K562 (cell line): ENCODE data around the gene NUDT14. TPM values are rescaled to one million over a fixed set of nuclear protein-coding genes. Genes with fewer than 3 reads are reported as not detected.

ENCODE experiments used
- ATAC-seq: fragments of 200-7000 bp; cut with Tn5 transposase; 3 replicates; pipeline ENCODE4 v1.9.1; 2020; ENCODE audit warnings: moderate library complexity
- BruUV-seq: library from RNA; stranded (reverse); fragments of 400-500 nt; replicated peaks from 2 replicates; lab custom pipeline; 2021; lab: Mats Ljungman, UMichigan
- CTCF ChIA-PET: fragments of 300-600 bp; formaldehyde crosslinking; extraction: SDS; loops from one replicate; lab custom pipeline; 2021; ENCODE audit warnings: low intra/inter-chr PET ratio; lab: Yijun Ruan, JAX
- POLR2A ChIA-PET: fragments of 300-600, 350-650 bp; sonication (Branson Sonifier 250); formaldehyde crosslinking; extraction: SDS; loops from one replicate; lab custom pipeline; 2021; ENCODE audit warnings: antibody characterized with exemption, inconsistent platforms; lab: Yijun Ruan, JAX
- DNase-seq, 4 experiments: peaks; one replicate each; pipeline versions ENCODE4 v3.0.0 to v3.0.0-alpha.2; 2011 to 2018; ENCODE audit warnings: low spot score in 3 of 4, mixed read lengths in 3 of 4; ENCODE audit errors: extremely low read depth in 1 of 4
- FAIRE-seq: peaks from 2 replicates; lab custom pipeline; 2011; peaks lifted over from hg19 to GRCh38; lab: Jason Lieb, UNC
- H2AFZ ChIP-seq: 2 replicates; pipeline ENCODE4 v1.6.0; 2011; ENCODE audit warnings: low read depth, low read length, control low read depth, inconsistent platforms
- H3K27ac ChIP-seq: fragments of 200-600 bp; 3 replicates; pipeline ENCODE4 v1.8.0; 2011; ENCODE audit warnings: low read depth, mild to moderate bottlenecking, control low read depth, inconsistent platforms, low read length, moderate library complexity, mixed read lengths; ENCODE audit errors: extremely low read depth
- H3K27me3 ChIP-seq, 2 experiments: fragments of 300-600 bp in 1 of 2; 2 replicates in 1 of 2; 3 replicates in 1 of 2; pipeline versions ENCODE4 v1.6.0 to v1.8.0; 2011; ENCODE audit warnings: inconsistent platforms in 2 of 2, low read length in 2 of 2, mild to moderate bottlenecking in 1 of 2, mixed read lengths in 1 of 2, moderate library complexity in 1 of 2; ENCODE audit not compliant: control insufficient read depth in 2 of 2, insufficient read depth in 2 of 2
- H3K36me3 ChIP-seq: fragments of 300-600 bp; 3 replicates; pipeline ENCODE4 v1.8.0; 2011; ENCODE audit warnings: mild to moderate bottlenecking, low read length, inconsistent platforms; ENCODE audit not compliant: control insufficient read depth, insufficient read depth
- H3K4me1 ChIP-seq, 2 experiments: fragments of 200-600 bp in 1 of 2; replicated peaks in 1 of 2; 2 replicates in 1 of 2; 3 replicates in 1 of 2; pipeline versions ENCODE4 v1.5.1 to v1.8.0; 2011; ENCODE audit warnings: inconsistent platforms in 2 of 2, low read length in 2 of 2, mild to moderate bottlenecking in 1 of 2, mixed read lengths in 1 of 2, moderate library complexity in 1 of 2; ENCODE audit not compliant: control insufficient read depth in 2 of 2, insufficient read depth in 2 of 2
- H3K4me2 ChIP-seq: 2 replicates; pipeline ENCODE4 v1.6.1; 2011; ENCODE audit warnings: low read length, control low read depth, inconsistent platforms, mixed read lengths; ENCODE audit not compliant: insufficient read depth
- H3K4me3 ChIP-seq: fragments of 200-600 bp; sonication (generic), shearing (Covaris generic); 2 replicates; pipeline ENCODE4 v1.5.1; 2016; ENCODE audit warnings: control low read depth, inconsistent platforms
- H3K79me2 ChIP-seq: fragments of 200-600 bp; 3 replicates; pipeline ENCODE4 v1.8.0; 2011; ENCODE audit warnings: low read length, inconsistent platforms; ENCODE audit not compliant: control insufficient read depth, insufficient read depth
- H3K9ac ChIP-seq, 2 experiments: 2 replicates each; pipeline versions ENCODE4 v1.6.0 to v1.6.1; 2011; ENCODE audit warnings: low read depth in 2 of 2, low read length in 2 of 2, control low read depth in 1 of 2, inconsistent platforms in 1 of 2, mild to moderate bottlenecking in 1 of 2, mixed read lengths in 1 of 2; ENCODE audit not compliant: insufficient read depth in 1 of 2
- H3K9me1 ChIP-seq: one replicate; pipeline ENCODE4 v1.6.0; 2011; ENCODE audit warnings: inconsistent platforms, mild to moderate bottlenecking, low read length, moderate library complexity; ENCODE audit not compliant: control insufficient read depth, insufficient read depth
- H3K9me3 ChIP-seq: replicated peaks from 2 replicates; pipeline ENCODE4 v1.5.1; 2011; ENCODE audit warnings: low read depth, low read length, inconsistent platforms; ENCODE audit not compliant: control insufficient read depth, insufficient read depth
- H4K20me1 ChIP-seq: replicated peaks from 2 replicates; pipeline ENCODE4 v1.6.1; 2011; ENCODE audit warnings: low read length, inconsistent platforms, mixed read lengths; ENCODE audit not compliant: control insufficient read depth, insufficient read depth
- HDAC1 ChIP-seq, 2 experiments: fragments of 450-650 bp; IDR thresholded peaks; 2 replicates each; pipeline ENCODE4 v1.6.1; 2016 to 2017; ENCODE audit warnings: inconsistent platforms in 1 of 2, mild to moderate bottlenecking in 1 of 2, moderate library complexity in 1 of 2
- NR4A1 ChIP-seq, 2 experiments: fragments of 250-450 bp in 1 of 2; fragments of 450-650 bp in 1 of 2; sonication (Bioruptor Pico) in 1 of 2; IDR thresholded peaks; 2 replicates each; pipeline versions ENCODE4 v1.4.0 to v1.6.1; 2016 to 2020; ENCODE audit warnings: mild to moderate bottlenecking in 2 of 2, missing compliant biosample characterization in 1 of 2, missing genetic modification characterization in 1 of 2, moderate library complexity in 1 of 2
- SMARCB1 ChIP-seq: IDR thresholded peaks from 2 replicates; pipeline ENCODE4 v1.6.1; 2011; ENCODE audit warnings: improper control_type of control experiment, low read depth; ENCODE audit not compliant: insufficient read length
- WGBS: fragments of 100-300 bp; shearing (Covaris generic); methylation state at CpG from one replicate; pipeline ENCODE4 v1.1.6; 2016; ENCODE audit warnings: low coverage, mixed read lengths; ENCODE audit not compliant: insufficient coverage; ENCODE audit errors: missing lambda C conversion rate; 5-methylcytosine and 5-hydroxymethylcytosine counted together
- in situ Hi-C: fragments of 300-500 bp; cut with MboI; formaldehyde crosslinking; loops from 4 replicates; pipeline ENCODE4 v1.15.0; 2018; ENCODE audit warnings: inconsistent platforms, mixed read lengths
- intact Hi-C: fragments of 100-400 bp; cut with micrococcal nuclease; formaldehyde crosslinking; loops from 2 replicates; pipeline ENCODE4 v1.14.2; 2022
- polyA plus RNA-seq, 8 experiments: library from polyadenylated mRNA; depleted of rRNA in 4 of 8; stranded (reverse) in 5 of 8; unstranded in 3 of 8; fragments of >200 nt; fragmentation: Nextera tagmentation in 2 of 8; fragmentation: Illumina TruSeq in 1 of 8; extraction: Ambion mirVana in 2 of 8; extraction: Trizol in 1 of 8; gene quantifications; 2 replicates each; pipeline versions ENCODE4 v1.2.1 to v1.2.3, GENCODE V29; 2011 to 2014; ENCODE audit warnings: inconsistent platforms in 1 of 8, missing spikeins in 1 of 8
- total RNA-seq, 7 experiments: library from RNA; depleted of rRNA in 6 of 7; stranded (reverse); fragments of >200 nt in 6 of 7; fragmentation: Illumina TruSeq in 2 of 7; extraction: Trizol in 2 of 7; gene quantifications; 2 replicates each; pipeline versions ENCODE4 v1.2.1 to v1.2.3, GENCODE V29; 2011 to 2021; ENCODE audit warnings: low replicate concordance in 1 of 7

NUDT14 gene
- total and polyA plus RNA-seq, 9 of the 15 experiments (the other 6 are each of a cell fraction or from before 2014, with no cell fraction given): 0.14 to 16.3 (median 8.2) TPM

DNA sequence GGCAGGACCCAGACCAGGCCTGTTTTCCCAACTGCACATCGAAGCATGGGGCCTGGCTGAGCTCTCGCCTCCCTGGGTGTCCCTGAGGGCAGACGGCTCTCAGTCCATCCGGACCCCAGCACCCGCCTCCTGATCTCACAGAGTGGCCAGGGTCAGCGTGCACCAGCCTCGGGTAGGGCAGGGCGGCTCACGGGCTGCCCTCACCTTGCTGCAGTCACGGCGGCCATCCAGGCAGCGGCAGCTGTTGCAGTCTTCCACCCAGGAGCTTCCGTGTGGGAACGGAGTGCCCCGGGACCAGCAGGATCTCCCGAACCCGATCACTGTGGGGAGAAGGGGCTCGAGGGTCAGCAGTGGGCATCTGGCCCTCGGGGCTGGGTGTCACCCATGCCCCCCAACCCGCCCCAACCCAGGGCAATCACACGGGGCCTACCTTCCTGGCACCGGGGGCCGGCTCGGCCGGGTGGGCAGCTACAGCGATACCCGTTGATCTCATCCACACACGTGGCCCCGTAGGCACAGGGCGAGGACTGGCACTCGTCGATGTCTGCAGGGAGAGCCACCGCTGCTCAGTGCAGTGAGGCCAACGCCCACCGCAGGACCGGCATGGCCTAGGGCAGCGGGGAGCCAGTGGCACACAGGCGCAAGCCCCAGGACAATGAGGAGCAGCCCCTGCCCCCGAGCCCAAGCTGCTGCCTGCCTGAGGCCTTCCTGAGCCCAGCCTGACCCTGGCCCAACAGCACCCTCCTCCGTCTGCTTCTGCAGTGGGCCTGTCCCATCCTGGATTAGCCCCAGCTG, 34.7 kb downstream of the NUDT14 start:
- intact Hi-C loops: no loop called here
- Histone ChIP-seq H3K9ac (no peak overlapping the region), H3K27me3 (no peaks in the 10 kb centered on the region), H4K20me1 (no peaks in the 10 kb centered on the region), H3K36me3 (peaks cover 47% of the 10 kb centered on the region; the same call in 1 of the 3 replicates), H3K9me1 (no peaks in the 10 kb centered on the region), H3K79me2 (no peaks in the 10 kb centered on the region), H3K4me1 (peaks cover 0 to 4% of the 10 kb centered on the region in 2 experiments; a peak in 1 of 5 replicates), H3K27ac (no peak overlapping the region), H3K4me2 (no peak overlapping the region), H3K9me3 (no peaks in the 10 kb centered on the region), H2AFZ (no peak overlapping the region), H3K4me3 (no peak overlapping the region)
- ATAC-seq (no peak), FAIRE-seq (no peak), DNase-seq (no peak)
- ChIA-PET POLR2A (interaction anchor here (0.5 kb wide), 1 partner anchor 18 kb away, joined by 3 read pairs; no protein-coding TSS in a partner anchor), CTCF (no interaction called here)
- WGBS: 96% methylated on average over 12 of the region's 40 CpGs
- TF ChIP-seq SMARCB1 (no peak), HDAC1 (IDR thresholded peaks at IDR 0.05) (no peak), NR4A1 (CRISPR knock-in tag; IDR thresholded peaks at IDR 0.05) (no peak), NR4A1 (tag; IDR thresholded peaks at IDR 0.05) (no peak)
- BruUV-seq: no TSS peak
- in situ Hi-C loops: no loop called here
